NT2/D1 (cell line): ENCODE data around the gene EIF2AK3.

Source experiments
- YY1 ChIP-seq: IDR thresholded peaks from 2 replicates; pipeline ENCODE4 v1.6.1; 2011; ENCODE audit not compliant: insufficient read length, insufficient read depth
- ZNF274 ChIP-seq: IDR thresholded peaks from 2 replicates; pipeline ENCODE4 v1.6.1; 2011; ENCODE audit warnings: mild to moderate bottlenecking, low read depth, low read length

GRCh38 chr2:88537640-88538039 lies 89.6 kb downstream of the EIF2AK3 start:
- no peak for TF ChIP-seq YY1
- no peak for TF ChIP-seq ZNF274
